LNCAP (cell line): Measurements from ENCODE around the gene MED12.

Experiments used
- CTCF ChIP-seq: fragments of 450-650 bp; IDR thresholded peaks from 2 replicates; pipeline ENCODE4 v1.5.1; 2017; ENCODE audit warnings: mild to moderate bottlenecking

The MED12 gene

GRCh38 chrX:71191248-71191647 is 72.9 kb downstream of the MED12 start:
- TF ChIP-seq CTCF: no peak
